Activated CD8-positive, alpha-beta T cell treated with anti-CD3 and anti-CD28 coated beads for 36 hours (primary cell): Measurements from ENCODE around the gene RIC3. TPM values are rescaled to one million over a fixed set of nuclear protein-coding genes. Genes with fewer than 3 reads are reported as not detected.

Experiments
- ATAC-seq: fragments of 200-7000 bp; cut with Tn5 transposase; one replicate; pipeline ENCODE4 v1.10.0; 2021; ENCODE audit warnings: mild to moderate bottlenecking, moderate library complexity
- CTCF ChIA-PET: fragments of 350-600 bp; sonication (Branson Sonifier 250); formaldehyde crosslinking; loops from one replicate; lab custom pipeline; 2021; ENCODE audit warnings: antibody characterized with exemption; lab: Charles Lee
- POLR2A ChIA-PET: fragments of 350-600 bp; sonication (Branson Sonifier 250); formaldehyde crosslinking; loops from one replicate; lab custom pipeline; 2021; ENCODE audit warnings: antibody characterized with exemption; lab: Charles Lee
- DNase-seq: peaks from one replicate; pipeline ENCODE4 v3.0.0-alpha.2; 2020
- H3K27ac Mint-ChIP-seq: one replicate; pipeline ENCODE4 v1.8.0; 2021; ENCODE audit warnings: mild to moderate bottlenecking, mixed read lengths
- H3K27me3 Mint-ChIP-seq: one replicate; pipeline ENCODE4 v1.8.0; 2021; ENCODE audit warnings: mixed read lengths
- H3K36me3 Mint-ChIP-seq: one replicate; pipeline ENCODE4 v1.8.0; 2021; ENCODE audit warnings: low read depth, mixed read lengths
- H3K4me1 Mint-ChIP-seq: one replicate; pipeline ENCODE4 v1.8.0; 2021; ENCODE audit warnings: low read depth, mixed read lengths
- H3K4me3 Mint-ChIP-seq: one replicate; pipeline ENCODE4 v1.8.0; 2021; ENCODE audit warnings: mild to moderate bottlenecking, moderate library complexity, mixed read lengths
- H3K9me3 Mint-ChIP-seq: one replicate; pipeline ENCODE4 v1.8.0; 2021; ENCODE audit warnings: mixed read lengths
- CTCF ChIP-seq: fragments of 200-600 bp; IDR thresholded peaks from one replicate; pipeline ENCODE4 v1.8.0; 2022; ENCODE audit warnings: antibody characterized with exemption, mild to moderate bottlenecking
- intact Hi-C: fragments of 100-400 bp; cut with micrococcal nuclease; formaldehyde crosslinking; loops from one replicate; pipeline ENCODE4 v1.10.0; 2022
- total RNA-seq, 2 experiments: library from RNA; stranded (reverse); gene quantifications; one replicate each; pipeline ENCODE4 v1.2.3, GENCODE V29; 2021

The RIC3 gene
- total RNA-seq, 2 experiments from 2014 or later: 7.6 to 7.7 TPM

GRCh38 chr11:8085011-8085645 lies 83.7 kb downstream of the RIC3 start:
- POLR2A ChIA-PET: no interaction called here
- H3K9me3 Mint-ChIP-seq: no peaks in the 10 kb centered on the region
- intact Hi-C loops: no loop called here
- peaks cover 4% of the 10 kb centered on the region for H3K4me1 Mint-ChIP-seq
- no peak for ATAC-seq
- H3K27me3 Mint-ChIP-seq: peaks cover 29% of the 10 kb centered on the region
- CTCF ChIA-PET: interaction anchor here (1.8 to 9.3 kb wide), 3 partner anchors 14 to 76 kb away, joined by 7 to 99 read pairs (median 69); no protein-coding TSS in a partner anchor
- H3K4me3 Mint-ChIP-seq: no peak overlapping the region
- TF ChIP-seq CTCF: no peak
- no peak for DNase-seq
- H3K27ac Mint-ChIP-seq: no peak overlapping the region
- H3K36me3 Mint-ChIP-seq: no peaks in the 10 kb centered on the region

DNA sequence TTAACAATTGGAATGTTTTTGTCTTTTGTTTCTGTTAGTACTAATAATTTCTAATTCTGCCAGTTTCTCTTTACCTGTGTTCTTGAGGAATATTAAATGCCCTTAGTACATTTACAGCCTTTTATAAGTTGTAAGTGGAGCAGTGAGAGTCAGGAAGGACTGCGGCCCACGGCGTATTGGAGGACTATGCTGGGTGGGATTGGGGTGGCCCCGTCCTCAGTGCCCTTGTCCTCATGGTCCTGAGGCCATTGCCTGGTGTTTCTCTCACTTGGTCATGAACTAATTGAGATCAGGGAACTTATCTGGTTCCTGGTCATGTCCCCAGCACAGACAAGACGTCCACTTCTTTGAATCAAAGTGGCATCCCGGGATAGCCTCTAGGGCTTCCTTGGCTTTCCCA lies 84.5 kb downstream of the RIC3 start:
- H3K36me3 Mint-ChIP-seq: no peaks in the 10 kb centered on the region
- TF ChIP-seq CTCF: no peak
- intact Hi-C loops: no loop called here
- no peak for ATAC-seq
- H3K4me1 Mint-ChIP-seq: peaks cover 4% of the 10 kb centered on the region
- no peak overlapping the region for H3K4me3 Mint-ChIP-seq
- no peak overlapping the region for H3K27ac Mint-ChIP-seq
- no peak for DNase-seq
- ChIA-PET POLR2A (no interaction called here), CTCF (interaction anchor here (1.8 kb wide), 1 partner anchor 51 kb away, joined by 7 read pairs; no protein-coding TSS in a partner anchor)
- H3K9me3 Mint-ChIP-seq: no peaks in the 10 kb centered on the region
- H3K27me3 Mint-ChIP-seq: peaks cover 32% of the 10 kb centered on the region

DNA sequence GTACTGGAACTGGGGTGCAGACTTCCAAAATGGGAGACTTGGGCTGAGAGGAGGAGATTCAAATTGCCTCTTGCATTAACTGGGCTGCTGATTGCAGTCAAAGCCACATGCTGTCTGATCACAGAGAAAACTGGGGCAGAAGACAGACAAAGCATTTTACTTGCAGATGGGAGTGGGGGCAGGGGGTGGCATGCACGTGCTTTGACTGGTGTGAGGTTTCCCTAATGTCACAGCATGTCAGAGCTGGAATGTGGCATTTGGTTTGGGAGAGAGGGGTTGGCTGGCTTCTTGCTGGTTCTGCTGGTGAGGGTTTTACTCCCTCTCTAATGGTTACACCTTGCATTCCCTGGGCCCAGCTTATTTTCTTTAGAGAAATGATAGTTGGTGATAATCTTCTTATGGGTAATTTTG lies 84.9 kb downstream of the RIC3 start:
- ChIA-PET CTCF (no interaction called here), POLR2A (interaction anchor here (1.1 kb wide), 1 partner anchor 66 kb away, joined by 3 read pairs; no protein-coding TSS in a partner anchor)
- ATAC-seq: no peak
- Mint-ChIP-seq H3K36me3 (no peaks in the 10 kb centered on the region), H3K4me3 (no peak overlapping the region), H3K27ac (no peak overlapping the region), H3K4me1 (peaks cover 4% of the 10 kb centered on the region), H3K27me3 (peaks cover 34% of the 10 kb centered on the region), H3K9me3 (no peaks in the 10 kb centered on the region)
- no peak for DNase-seq
- intact Hi-C loops: no loop called here
- no peak for TF ChIP-seq CTCF

DNA sequence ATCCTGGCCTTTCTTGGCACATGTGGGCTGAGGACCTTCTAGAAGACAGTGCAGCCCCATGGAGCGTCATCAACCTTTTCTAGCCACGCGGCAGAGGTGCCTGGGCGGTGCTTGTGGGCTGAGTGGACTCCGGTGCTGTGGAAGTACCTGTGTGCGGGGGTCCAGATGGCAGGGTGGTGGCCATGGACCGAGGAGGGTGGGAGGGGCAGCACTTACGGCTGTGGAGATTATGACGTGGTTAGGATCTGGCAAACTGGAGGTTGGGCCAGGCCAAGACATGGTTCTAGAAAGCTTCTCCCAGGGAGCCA lies 85.8 kb downstream of the RIC3 start:
- TF ChIP-seq CTCF: no peak
- ATAC-seq: no peak
- POLR2A ChIA-PET: interaction anchor here (1.1 kb wide), 1 partner anchor 67 kb away, joined by 3 read pairs; no protein-coding TSS in a partner anchor
- Mint-ChIP-seq H3K9me3 (no peaks in the 10 kb centered on the region), H3K27me3 (peaks cover 34% of the 10 kb centered on the region), H3K27ac (no peak overlapping the region), H3K36me3 (no peaks in the 10 kb centered on the region), H3K4me1 (peaks cover 4% of the 10 kb centered on the region), H3K4me3 (no peak overlapping the region)
- CTCF ChIA-PET: interaction anchor here (2.1 to 2.3 kb wide), 2 partner anchors 13 to 16 kb away, joined by 4 to 8 read pairs; no protein-coding TSS in a partner anchor
- DNase-seq: no peak
- intact Hi-C loops: no loop called here

DNA sequence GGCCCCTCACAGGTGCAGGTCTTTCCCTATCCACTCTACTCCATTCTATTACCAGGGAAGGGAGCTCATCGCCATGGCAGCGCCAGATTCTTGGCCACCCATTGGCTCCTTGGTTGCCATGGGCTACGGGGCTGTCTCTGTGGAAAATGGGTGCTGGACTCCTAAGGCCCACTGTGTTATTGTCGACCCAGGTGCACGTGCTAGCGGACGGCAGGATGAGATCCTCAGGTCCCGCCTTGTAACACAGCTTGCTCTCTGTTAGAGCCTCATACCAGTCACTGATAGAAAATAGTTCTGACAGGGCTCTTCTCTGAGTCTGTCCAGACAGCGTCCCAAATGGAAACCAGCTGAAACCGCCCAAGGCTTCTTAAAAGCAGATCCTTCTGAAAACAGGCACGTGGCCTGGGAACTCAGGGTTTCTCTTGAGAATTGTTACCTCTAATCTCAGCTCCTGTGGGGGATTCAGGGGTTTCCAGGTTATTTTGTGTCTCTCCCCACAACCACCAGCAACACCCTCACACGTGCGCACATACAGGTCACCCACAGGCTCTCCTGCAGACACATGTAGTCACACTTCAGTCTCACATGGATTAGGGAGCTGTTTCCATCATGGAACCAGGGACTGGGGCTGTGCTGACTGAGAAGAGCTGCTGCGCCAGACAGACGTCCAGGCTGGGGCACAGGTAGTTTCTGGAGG lies 86.3 kb downstream of the RIC3 start:
- Mint-ChIP-seq H3K4me1 (peaks cover 4% of the 10 kb centered on the region), H3K27ac (no peak overlapping the region), H3K9me3 (no peaks in the 10 kb centered on the region), H3K4me3 (no peak overlapping the region), H3K27me3 (peaks cover 34% of the 10 kb centered on the region), H3K36me3 (no peaks in the 10 kb centered on the region)
- CTCF ChIA-PET: interaction anchor here (2.1 to 2.3 kb wide), 2 partner anchors 14 to 17 kb away, joined by 4 to 8 read pairs; no protein-coding TSS in a partner anchor
- POLR2A ChIA-PET: interaction anchor here (1.1 kb wide), 1 partner anchor 68 kb away, joined by 3 read pairs; no protein-coding TSS in a partner anchor
- no peak for TF ChIP-seq CTCF
- intact Hi-C loops: no loop called here
- no peak for ATAC-seq
- no peak for DNase-seq
